ENCODE data around the gene STXBP5L. TPM values are rescaled to one million over a fixed set of nuclear protein-coding genes. Genes with fewer than 3 reads are reported as not detected.

STXBP5L gene
- total and polyA plus RNA-seq, 12 donors: 0.60 to 8.4 (median 2.1) TPM

- WGBS, 4 donors: 13 to 39% (median 18%) methylated on average over 1 of the region's 1 CpG
- no peak overlapping the region for H3K27ac ChIP-seq
- intact Hi-C loops (cut with DNase I): no loop called here
- H3K4me3 ChIP-seq: no peak overlapping the region
- H3K27me3 ChIP-seq: no peaks in the 10 kb centered on the region
- H3K4me1 ChIP-seq (replicated peaks in 1 of 2): no peaks in the 10 kb centered on the region
- no peak for DNase-seq
- no peaks in the 10 kb centered on the region for H3K9me3 ChIP-seq (replicated peaks in 1 of 3)
- TF ChIP-seq POLR2A (IDR thresholded peaks at IDR 0.05) (no peak), CTCF (IDR thresholded peaks at IDR 0.05) (no peak)
- no peaks in the 10 kb centered on the region for H3K36me3 ChIP-seq (replicated peaks in 1 of 2)
Measured at GRCh38 chr3:121153851-121154250, 245.8 kb downstream of the STXBP5L start.

- no peak for DNase-seq
- no peak overlapping the region for H3K27ac ChIP-seq
- H3K4me3 ChIP-seq: no peak overlapping the region
- WGBS, 4 donors: 65 to 82% (median 69%) methylated on average over 1 of the region's 1 CpG
- TF ChIP-seq POLR2A (IDR thresholded peaks at IDR 0.05): no peak
- no peak for TF ChIP-seq CTCF (IDR thresholded peaks at IDR 0.05)
- intact Hi-C loops (cut with DNase I): no loop called here
- no peaks in the 10 kb centered on the region for H3K4me1 ChIP-seq (replicated peaks in 1 of 2)
- no peaks in the 10 kb centered on the region for H3K27me3 ChIP-seq
- H3K36me3 ChIP-seq (replicated peaks in 1 of 2): no peaks in the 10 kb centered on the region
- no peaks in the 10 kb centered on the region for H3K9me3 ChIP-seq (replicated peaks in 1 of 3)
Measured at GRCh38 chr3:121155028-121155427, 247.0 kb downstream of the STXBP5L start.

DNA sequence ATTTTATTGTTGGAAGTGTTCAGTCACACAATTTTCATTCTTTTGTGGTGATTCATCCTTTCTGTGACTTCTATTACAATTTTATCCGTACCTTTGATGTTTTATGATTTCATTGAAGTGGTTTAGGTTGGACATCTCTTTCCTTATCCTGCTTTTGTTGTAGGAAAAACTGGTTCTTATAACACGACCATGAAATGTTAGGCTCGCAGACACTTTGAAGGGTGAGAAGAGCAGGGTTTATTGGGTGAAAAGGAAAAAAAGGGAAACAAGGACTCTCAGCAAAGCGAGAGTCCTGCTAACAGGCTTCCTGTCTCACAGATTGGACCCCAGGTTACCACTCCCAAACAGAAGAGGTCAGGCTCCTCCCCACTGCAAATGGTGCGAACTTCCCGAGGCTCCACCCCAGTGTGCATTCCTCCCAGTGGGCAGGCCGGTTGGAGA, 257.4 kb downstream of the STXBP5L start:
- DNase-seq: no peak
- 63 to 75% (median 71%) methylated on average over 7 of the region's 7 CpGs for WGBS, 4 donors
- intact Hi-C loops (cut with DNase I): no loop called here

DNA sequence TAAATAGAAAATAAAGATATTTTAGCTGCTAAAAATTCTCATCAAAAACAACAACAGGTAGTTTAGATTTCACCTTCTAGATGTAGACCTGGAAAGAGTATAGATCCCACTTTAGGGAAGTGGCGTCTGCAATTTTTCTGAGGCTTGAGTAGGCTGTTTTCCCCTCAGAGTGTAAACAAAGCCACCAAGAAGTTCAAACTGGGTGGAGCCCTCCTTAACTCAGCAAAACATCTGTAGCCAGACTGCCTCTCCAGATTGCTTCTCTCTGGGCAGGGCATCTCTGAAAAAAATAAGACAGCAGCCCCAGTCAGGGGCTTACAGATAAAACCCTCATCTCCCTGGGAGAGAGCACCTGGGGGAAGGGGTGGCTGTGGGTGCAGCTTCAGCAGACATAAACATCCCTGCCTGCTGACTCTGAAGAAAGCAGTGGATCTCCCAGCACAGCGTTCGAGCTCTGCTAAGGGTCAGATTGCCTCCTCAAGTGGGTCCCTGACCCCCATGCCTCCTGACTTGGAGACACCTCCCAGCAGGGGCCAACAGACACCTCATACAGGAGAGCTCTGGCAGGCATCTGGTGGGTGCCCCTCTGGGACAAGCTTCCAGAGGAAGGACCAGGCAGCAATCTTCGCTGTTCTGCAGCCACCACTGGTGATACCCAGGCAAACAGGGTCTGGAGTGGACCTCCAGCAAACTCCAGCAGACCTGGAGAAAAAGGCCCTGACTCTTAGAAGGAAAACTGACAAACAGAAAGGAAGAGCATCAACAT, 259.6 kb downstream of the STXBP5L start:
- no peaks in the 10 kb centered on the region for H3K36me3 ChIP-seq (replicated peaks in 1 of 2)
- TF ChIP-seq POLR2A (IDR thresholded peaks at IDR 0.05): no peak
- TF ChIP-seq CTCF (IDR thresholded peaks at IDR 0.05): no peak
- no peak for DNase-seq
- H3K4me3 ChIP-seq: no peak overlapping the region
- no peaks in the 10 kb centered on the region for H3K27me3 ChIP-seq
- no peak overlapping the region for H3K27ac ChIP-seq
- 63 to 74% (median 72%) methylated on average over 1 to 4 of the region's 4 CpGs for WGBS, 4 donors
- no peaks in the 10 kb centered on the region for H3K9me3 ChIP-seq (replicated peaks in 1 of 3)
- H3K4me1 ChIP-seq (replicated peaks in 1 of 2): no peaks in the 10 kb centered on the region
- intact Hi-C loops (cut with DNase I): no loop called here

More for the DNA sequence above, 257.4 kb downstream of the STXBP5L start:
- H3K27ac ChIP-seq: no peak overlapping the region
- TF ChIP-seq CTCF (IDR thresholded peaks at IDR 0.05) (no peak), POLR2A (IDR thresholded peaks at IDR 0.05) (no peak)
- no peaks in the 10 kb centered on the region for H3K36me3 ChIP-seq (replicated peaks in 1 of 2)
- H3K9me3 ChIP-seq (replicated peaks in 1 of 3): peaks cover 0 to 6% (median 0%) of the 10 kb centered on the region in 3 donors
- H3K27me3 ChIP-seq: no peaks in the 10 kb centered on the region
- H3K4me3 ChIP-seq: no peak overlapping the region
- H3K4me1 ChIP-seq (replicated peaks in 1 of 2): no peaks in the 10 kb centered on the region
